Liver (tissue), 3 donors: Measurements from ENCODE around the gene MAGI1.

ENCODE experiments used
- EGR1 ChIP-seq, 2 donors: IDR thresholded peaks; 2 replicates each; pipeline ENCODE4 v1.6.1; 2016 to 2018; ENCODE audit warnings: antibody characterized with exemption in 2 of 2, low read depth in 2 of 2
- FOXA1 ChIP-seq: IDR thresholded peaks from 2 replicates; pipeline ENCODE4 v1.6.1; 2016; ENCODE audit warnings: antibody characterized with exemption
- GABPA ChIP-seq, 2 donors: IDR thresholded peaks in 1 of 2; conservative IDR thresholded peaks in 1 of 2; 2 replicates each; pipeline ENCODE4 v1.6.1; 2016; ENCODE audit warnings: antibody characterized with exemption in 2 of 2, mild to moderate bottlenecking in 1 of 2, moderate library complexity in 1 of 2
- HNF4A ChIP-seq, 2 donors: conservative IDR thresholded peaks; 2 replicates each; pipeline ENCODE4 v1.6.1; 2016; ENCODE audit warnings: antibody characterized with exemption in 2 of 2, mild to moderate bottlenecking in 2 of 2
- MAX ChIP-seq: IDR thresholded peaks from 2 replicates; pipeline ENCODE4 v1.6.1; 2016; ENCODE audit warnings: antibody characterized with exemption
- RAD21 ChIP-seq, 2 donors: IDR thresholded peaks; 2 replicates each; pipeline ENCODE4 v1.6.1; 2016; ENCODE audit warnings: antibody characterized with exemption in 2 of 2, mild to moderate bottlenecking in 2 of 2
- REST ChIP-seq: IDR thresholded peaks from 2 replicates; pipeline ENCODE4 v1.6.1; 2016; ENCODE audit warnings: antibody characterized with exemption, mild to moderate bottlenecking
- RXRA ChIP-seq, 2 donors: IDR thresholded peaks; 2 replicates each; pipeline ENCODE4 v1.6.1; 2017 to 2018; ENCODE audit warnings: antibody characterized with exemption in 2 of 2, mild to moderate bottlenecking in 1 of 2
- YY1 ChIP-seq: IDR thresholded peaks from 2 replicates; pipeline ENCODE4 v1.6.1; 2016; ENCODE audit warnings: antibody characterized with exemption, mild to moderate bottlenecking
- ZBTB33 ChIP-seq: IDR thresholded peaks from 2 replicates; pipeline ENCODE4 v1.6.1; 2016; ENCODE audit warnings: antibody characterized with exemption
- TF ChIP-seq, protein P1 (sequence below): fragments of 150-350 bp; IDR thresholded peaks from 2 replicates; pipeline ENCODE4 v1.5.1; 2017; ENCODE audit warnings: improper control_type of control experiment, low read depth, low read length; ENCODE audit not compliant: missing input control
- donor health status: healthy.
- donor health status: healthy.

- TF ChIP-seq, protein P1, sequence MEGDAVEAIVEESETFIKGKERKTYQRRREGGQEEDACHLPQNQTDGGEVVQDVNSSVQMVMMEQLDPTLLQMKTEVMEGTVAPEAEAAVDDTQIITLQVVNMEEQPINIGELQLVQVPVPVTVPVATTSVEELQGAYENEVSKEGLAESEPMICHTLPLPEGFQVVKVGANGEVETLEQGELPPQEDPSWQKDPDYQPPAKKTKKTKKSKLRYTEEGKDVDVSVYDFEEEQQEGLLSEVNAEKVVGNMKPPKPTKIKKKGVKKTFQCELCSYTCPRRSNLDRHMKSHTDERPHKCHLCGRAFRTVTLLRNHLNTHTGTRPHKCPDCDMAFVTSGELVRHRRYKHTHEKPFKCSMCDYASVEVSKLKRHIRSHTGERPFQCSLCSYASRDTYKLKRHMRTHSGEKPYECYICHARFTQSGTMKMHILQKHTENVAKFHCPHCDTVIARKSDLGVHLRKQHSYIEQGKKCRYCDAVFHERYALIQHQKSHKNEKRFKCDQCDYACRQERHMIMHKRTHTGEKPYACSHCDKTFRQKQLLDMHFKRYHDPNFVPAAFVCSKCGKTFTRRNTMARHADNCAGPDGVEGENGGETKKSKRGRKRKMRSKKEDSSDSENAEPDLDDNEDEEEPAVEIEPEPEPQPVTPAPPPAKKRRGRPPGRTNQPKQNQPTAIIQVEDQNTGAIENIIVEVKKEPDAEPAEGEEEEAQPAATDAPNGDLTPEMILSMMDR, result no peak
- TF ChIP-seq ZBTB33, result no peak
- no peak for TF ChIP-seq RXRA (IDR thresholded peaks at IDR 0.05)
- TF ChIP-seq MAX, result no peak
- no peak for TF ChIP-seq EGR1 (IDR thresholded peaks at IDR 0.05; ENCODE audit: low read depth in 2 of 2)
- TF ChIP-seq YY1, result no peak
- TF ChIP-seq RAD21 (IDR thresholded peaks at IDR 0.05), result no peak
- no peak for TF ChIP-seq REST
- TF ChIP-seq GABPA (IDR thresholded peaks at IDR 0.05 in 1 of 2, conservative IDR thresholded peaks at IDR 0.05 in 1 of 2), result no peak
- no peak for TF ChIP-seq FOXA1
- TF ChIP-seq HNF4A (conservative IDR thresholded peaks at IDR 0.05), result no peak
Measured at GRCh38 chr3:65607101-65607500, 431.6 kb downstream of the MAGI1 start.
